Peyer's patch (tissue), 4 donors: ENCODE data around the gene DUSP9.

ENCODE experiments used
- CTCF ChIP-seq, 6 experiments: fragments of 450-650 bp in 4 of 6; fragments of 200-600 bp in 2 of 6; sonication (generic) in 1 of 6; IDR thresholded peaks; one replicate each; pipeline ENCODE4 v1.5.1; 2017 to 2019; ENCODE audit warnings: antibody characterized with exemption in 6 of 6, mild to moderate bottlenecking in 3 of 6, moderate library complexity in 1 of 6
- POLR2A ChIP-seq, 2 donors: fragments of 450-650 bp; IDR thresholded peaks; one replicate each; pipeline ENCODE4 v1.5.1; 2017; ENCODE audit warnings: antibody characterized with exemption in 2 of 2, mild to moderate bottlenecking in 2 of 2, moderate library complexity in 2 of 2

- TF ChIP-seq CTCF (IDR thresholded peaks at IDR 0.05), result no peak
- no peak for TF ChIP-seq POLR2A (IDR thresholded peaks at IDR 0.05)
Observed at GRCh38 chrX:153644356-153645125, 2.5 kb upstream of the DUSP9 start.
